H1 (cell line): Measurements from ENCODE around the gene DPYD. TPM values are rescaled to one million over a fixed set of nuclear protein-coding genes. Genes with fewer than 3 reads are reported as not detected.

Experiments
- CTCF ChIA-PET: fragments of 300-600 bp; sonication (Branson Sonifier 250); formaldehyde crosslinking; loops from one replicate; lab custom pipeline; 2021; ENCODE audit not compliant: partially characterized antibody; lab: Charles Lee
- POLR2A ChIA-PET: fragments of 300-600 bp; sonication (Branson Sonifier 250); formaldehyde crosslinking; loops from one replicate; lab custom pipeline; 2021; ENCODE audit warnings: inconsistent platforms; ENCODE audit not compliant: partially characterized antibody; lab: Charles Lee
- DNase-seq, 2 experiments: peaks; one replicate each; pipeline versions ENCODE4 v3.0.0 to v3.0.0-alpha.2; 2010 to 2022; ENCODE audit warnings: low spot score in 2 of 2, low read depth in 1 of 2, mixed read lengths in 1 of 2
- FAIRE-seq: peaks from 2 replicates; lab custom pipeline; 2011; peaks lifted over from hg19 to GRCh38; lab: Jason Lieb, UNC
- H2AFZ ChIP-seq: 2 replicates; pipeline ENCODE4 v1.8.1; 2012; ENCODE audit warnings: low read length, inconsistent platforms
- H2AK5ac ChIP-seq: 2 replicates; pipeline ENCODE4 v1.6.1; 2013; ENCODE audit warnings: low read depth, low read length
- H2BK120ac ChIP-seq: replicated peaks from 2 replicates; pipeline ENCODE3; 2013; ENCODE audit warnings: low read depth, low read length, inconsistent platforms
- H2BK12ac ChIP-seq: 2 replicates; pipeline ENCODE4 v1.6.1; 2013; ENCODE audit warnings: low read depth, low read length
- H2BK15ac ChIP-seq: 2 replicates; pipeline ENCODE4 v1.6.1; 2013; ENCODE audit warnings: low read length
- H2BK20ac ChIP-seq: 2 replicates; pipeline ENCODE4 v1.6.1; 2013; ENCODE audit warnings: low read length
- H2BK5ac ChIP-seq: 2 replicates; pipeline ENCODE4 v1.6.1; 2013; ENCODE audit warnings: low read depth, low read length
- H3K14ac ChIP-seq: 2 replicates; pipeline ENCODE4 v1.6.1; 2013; ENCODE audit warnings: inconsistent platforms; ENCODE audit not compliant: insufficient read length
- H3K18ac ChIP-seq: 2 replicates; pipeline ENCODE4 v1.6.1; 2013; ENCODE audit warnings: low read length; ENCODE audit errors: extremely low read depth
- H3K23ac ChIP-seq: 2 replicates; pipeline ENCODE4 v1.6.1; 2013; ENCODE audit warnings: inconsistent platforms; ENCODE audit not compliant: insufficient read length
- H3K23me2 ChIP-seq: 2 replicates; pipeline ENCODE4 v1.6.1; 2013; ENCODE audit warnings: low read depth, low read length
- H3K27ac ChIP-seq: 2 replicates; pipeline ENCODE4 v1.6.1; 2011; ENCODE audit warnings: low read depth, low read length, inconsistent platforms
- H3K27me3 ChIP-seq, 4 experiments: replicated peaks in 1 of 4; 1 replicate in 1 of 4; 2 replicates in 3 of 4; pipeline versions ENCODE4 v1.6.1 to v1.8.1; 2011 to 2013; ENCODE audit warnings: low read length in 3 of 4, mild to moderate bottlenecking in 3 of 4, inconsistent platforms in 2 of 4, mixed read lengths in 2 of 4, moderate library complexity in 1 of 4; ENCODE audit not compliant: control insufficient read depth in 3 of 4, insufficient read depth in 3 of 4; ENCODE audit errors: extremely low read depth in 1 of 4
- H3K36me3 ChIP-seq, 4 experiments: 2 replicates each; pipeline versions ENCODE4 v1.6.1 to v1.8.1; 2011 to 2013; ENCODE audit warnings: mild to moderate bottlenecking in 4 of 4, low read length in 3 of 4, moderate library complexity in 2 of 4, control low read depth in 1 of 4, inconsistent platforms in 1 of 4; ENCODE audit not compliant: insufficient read depth in 4 of 4, control insufficient read depth in 2 of 4
- H3K4ac ChIP-seq: replicated peaks from 2 replicates; pipeline ENCODE3; 2013; ENCODE audit warnings: low read length, low read depth, mixed read lengths, inconsistent platforms; ENCODE audit not compliant: insufficient read length
- H3K4me1 ChIP-seq, 4 experiments: replicated peaks in 1 of 4; 1 replicate in 1 of 4; 2 replicates in 3 of 4; pipeline versions ENCODE4 v1.6.1 to v1.8.1; 2011 to 2013; ENCODE audit warnings: low read length in 3 of 4, inconsistent platforms in 2 of 4, mixed read lengths in 1 of 4; ENCODE audit not compliant: insufficient read depth in 4 of 4, control insufficient read depth in 3 of 4
- H3K4me2 ChIP-seq, 2 experiments: 2 replicates each; pipeline versions ENCODE4 v1.6.1 to v1.8.1; 2011 to 2013; ENCODE audit warnings: low read depth in 2 of 2, low read length in 2 of 2, control low read depth in 1 of 2, inconsistent platforms in 1 of 2, mild to moderate bottlenecking in 1 of 2; ENCODE audit not compliant: insufficient read depth in 1 of 2
- H3K4me3 ChIP-seq, 4 experiments: fragments of 200-600, 300-600 bp in 1 of 4; sonication (generic), shearing (Covaris generic), sonication (Bioruptor Twin) in 1 of 4; 2 replicates each; pipeline versions ENCODE4 v1.5.1 to v1.8.1; 2011 to 2016; ENCODE audit warnings: low read length in 4 of 4, low read depth in 3 of 4, control low read depth in 2 of 4, inconsistent platforms in 2 of 4, mild to moderate bottlenecking in 2 of 4, mixed read lengths in 1 of 4, moderate library complexity in 1 of 4; ENCODE audit not compliant: insufficient read depth in 2 of 4; ENCODE audit errors: extremely low read depth in 1 of 4
- H3K56ac ChIP-seq: replicated peaks from 2 replicates; pipeline ENCODE3; 2013; ENCODE audit warnings: low read depth, mild to moderate bottlenecking, mixed read lengths, low read length, inconsistent platforms; ENCODE audit not compliant: insufficient read length
- H3K79me1 ChIP-seq: 2 replicates; pipeline ENCODE4 v1.6.1; 2013; ENCODE audit warnings: low read depth, low read length, control low read depth
- H3K79me2 ChIP-seq, 2 experiments: 2 replicates each; pipeline versions ENCODE4 v1.6.1 to v1.8.1; 2012 to 2013; ENCODE audit warnings: low read length in 2 of 2, mild to moderate bottlenecking in 2 of 2, inconsistent platforms in 1 of 2; ENCODE audit not compliant: insufficient read depth in 2 of 2, control insufficient read depth in 1 of 2
- H3K9ac ChIP-seq, 4 experiments: replicated peaks in 1 of 4; 1 replicate in 1 of 4; 2 replicates in 3 of 4; pipeline versions ENCODE4 v1.6.1 to v1.8.1; 2011 to 2013; ENCODE audit warnings: low read depth in 3 of 4, low read length in 3 of 4, control low read depth in 2 of 4, mild to moderate bottlenecking in 2 of 4, moderate library complexity in 2 of 4, inconsistent platforms in 1 of 4; ENCODE audit errors: extremely low read depth in 1 of 4
- H3K9me3 ChIP-seq, 2 experiments: 2 replicates each; pipeline versions ENCODE4 v1.6.1 to v1.8.1; 2012 to 2013; ENCODE audit warnings: mild to moderate bottlenecking in 2 of 2, moderate library complexity in 2 of 2, control low read depth in 1 of 2, inconsistent platforms in 1 of 2, low read depth in 1 of 2, low read length in 1 of 2, mixed read lengths in 1 of 2; ENCODE audit not compliant: insufficient read depth in 2 of 2
- H4K20me1 ChIP-seq, 2 experiments: replicated peaks in 1 of 2; 2 replicates each; pipeline versions ENCODE3 to v1.8.1; 2011 to 2013; ENCODE audit warnings: inconsistent platforms in 2 of 2, low read length in 2 of 2, mild to moderate bottlenecking in 1 of 2; ENCODE audit not compliant: insufficient read depth in 2 of 2, control insufficient read depth in 1 of 2
- H4K5ac ChIP-seq: 2 replicates; pipeline ENCODE4 v1.6.1; 2013; ENCODE audit warnings: low read length, low read depth, mixed read lengths, inconsistent platforms; ENCODE audit not compliant: insufficient read length
- H4K8ac ChIP-seq: 2 replicates; pipeline ENCODE4 v1.8.0; 2013; ENCODE audit warnings: mild to moderate bottlenecking, moderate library complexity, low read length, inconsistent platforms; ENCODE audit not compliant: insufficient read depth; ENCODE audit errors: extremely low read depth
- H4K91ac ChIP-seq: replicated peaks from 2 replicates; pipeline ENCODE3; 2013; ENCODE audit warnings: low read length, mixed read lengths, inconsistent platforms; ENCODE audit not compliant: insufficient read length
- FOSL1 ChIP-seq: IDR thresholded peaks from 2 replicates; pipeline ENCODE4 v1.6.1; 2011; ENCODE audit warnings: mild to moderate bottlenecking, low read depth, low read length, moderate library complexity; ENCODE audit not compliant: insufficient read depth
- JUN ChIP-seq: IDR thresholded peaks from 2 replicates; pipeline ENCODE4 v1.6.1; 2011; ENCODE audit warnings: low read depth, mild to moderate bottlenecking, improper control_type of control experiment, low read length
- JUND ChIP-seq: IDR thresholded peaks from 2 replicates; pipeline ENCODE4 v1.6.1; 2011; ENCODE audit warnings: mild to moderate bottlenecking, improper control_type of control experiment, low read length
- SIX5 ChIP-seq: IDR thresholded peaks from 2 replicates; pipeline ENCODE4 v1.6.1; 2011; ENCODE audit warnings: mild to moderate bottlenecking, low read depth, low read length
- SP1 ChIP-seq: IDR thresholded peaks from 2 replicates; pipeline ENCODE4 v1.6.1; 2011; ENCODE audit warnings: low read depth, low read length
- TAF1 ChIP-seq: IDR thresholded peaks from 2 replicates; pipeline ENCODE4 v1.6.1; 2011; ENCODE audit warnings: mild to moderate bottlenecking, low read depth, low read length
- ZNF274 ChIP-seq: IDR thresholded peaks from 2 replicates; pipeline ENCODE4 v1.7.0; 2012; ENCODE audit warnings: low read length, borderline replicate concordance; ENCODE audit errors: extremely low read depth
- whole genome bisulfite sequencing, 2 experiments: shearing (Covaris generic) in 1 of 2; methylation state at CpG; one replicate each; pipeline versions ENCODE4 v1.1.6 to v1.1.7; 2013 to 2015; ENCODE audit warnings: low lambda C conversion rate in 2 of 2, mixed read lengths in 2 of 2, inconsistent platforms in 1 of 2, low coverage in 1 of 2, missing lambda C conversion rate in 1 of 2; ENCODE audit not compliant: insufficient replicate concordance in 2 of 2, insufficient coverage in 1 of 2, insufficient read length in 1 of 2; ENCODE audit errors: extremely low coverage in 1 of 2, missing lambda C conversion rate in 1 of 2; 5-methylcytosine and 5-hydroxymethylcytosine counted together
- polyA plus RNA-seq, 7 experiments: library from polyadenylated mRNA; depleted of rRNA in 3 of 7; stranded (reverse) in 5 of 7; unstranded in 2 of 7; fragments of >200 nt in 5 of 7; fragments of 200-250 nt in 2 of 7; gene quantifications; 1 replicate in 5 of 7; 2 replicates in 1 of 7; 4 replicates in 1 of 7; pipeline versions ENCODE4 v1.2.1 to v1.2.3, GENCODE V29; 2011 to 2013; ENCODE audit warnings: missing spikeins in 2 of 7, mixed read lengths in 2 of 7
- total RNA-seq: library from RNA; stranded (reverse); fragmentation: NEBNext Ultra II Directional; extraction: Animal tissue kit (Norgen Biotek cat#: 25700); gene quantifications from 2 replicates; pipeline ENCODE4 v1.2.1, GENCODE V29; 2021

The DPYD gene
- total and polyA plus RNA-seq, 2 of the 8 experiments (the other 6 are each of a cell fraction or from before 2014, with no cell fraction given) = 0.29 to 0.73 TPM

DNA sequence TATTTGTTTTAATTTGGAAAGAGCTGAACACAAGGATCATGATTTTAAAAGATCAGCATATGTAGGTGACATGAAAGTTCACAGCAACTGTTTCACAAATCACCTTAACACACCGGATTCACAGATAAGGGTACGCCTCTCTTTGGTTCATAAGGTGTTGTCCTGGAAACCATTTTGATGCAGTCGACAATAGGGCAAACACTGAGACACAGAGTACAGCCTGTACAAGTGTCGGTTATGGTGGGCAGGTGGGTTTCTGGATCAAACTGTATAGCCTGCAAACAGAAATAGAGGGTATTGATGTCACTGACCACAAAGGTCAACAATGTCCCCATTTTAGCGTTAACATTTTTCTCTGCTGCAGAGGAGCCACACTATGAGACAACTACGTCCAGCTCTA lies 842.0 kb downstream of the DPYD start:
- no peak overlapping the region for H4K91ac ChIP-seq
- H4K20me1 ChIP-seq = no peaks in the 10 kb centered on the region
- H3K9ac ChIP-seq = no peak overlapping the region
- no peak overlapping the region for H2BK120ac ChIP-seq
- TF ChIP-seq SP1 (no peak), JUN (no peak), SIX5 (no peak), ZNF274 (no peak), TAF1 (no peak), FOSL1 (no peak), JUND (no peak)
- H3K23me2 ChIP-seq = no peaks in the 10 kb centered on the region
- H3K4ac ChIP-seq = no peak overlapping the region
- H3K4me3 ChIP-seq = no peak overlapping the region
- H3K56ac ChIP-seq = no peak overlapping the region
- H2AK5ac ChIP-seq = no peak overlapping the region
- FAIRE-seq (no peak), DNase-seq (no peak)
- ChIA-PET POLR2A (no interaction called here), CTCF (interaction anchor here (0.6 kb wide), 1 partner anchor 1581 kb away, joined by 3 read pairs; no protein-coding TSS in a partner anchor)
- H3K36me3 ChIP-seq = no peaks in the 10 kb centered on the region
- H4K5ac ChIP-seq = no peak overlapping the region
- H2BK5ac ChIP-seq = no peak overlapping the region
- no peak overlapping the region for H2BK15ac ChIP-seq
- no peak overlapping the region for H3K23ac ChIP-seq
- H3K14ac ChIP-seq = no peak overlapping the region
- peaks cover 0 to 1% (median 0%) of the 10 kb centered on the region in 4 experiments; a peak in 1 of 7 replicates for H3K27me3 ChIP-seq
- no peaks in the 10 kb centered on the region for H3K79me1 ChIP-seq
- H2BK20ac ChIP-seq = no peak overlapping the region
- no peak overlapping the region for H3K4me2 ChIP-seq
- H3K79me2 ChIP-seq = no peaks in the 10 kb centered on the region
- no peaks in the 10 kb centered on the region for H3K4me1 ChIP-seq
- 90% methylated on average over 6 of the region's 6 CpGs; no CpG with 5 or more reads in 1 of the 2 experiments for WGBS, 2 experiments
- H3K27ac ChIP-seq = no peak overlapping the region
- H3K18ac ChIP-seq = no peak overlapping the region
- no peak overlapping the region; the same call in 1 of the 2 replicates for H2AFZ ChIP-seq
- no peak overlapping the region for H2BK12ac ChIP-seq
- H4K8ac ChIP-seq = no peak overlapping the region
- H3K9me3 ChIP-seq = no peaks in the 10 kb centered on the region
